Renal pelvis (tissue), 4 donors: Measurements from ENCODE around the gene PIR. TPM values are rescaled to one million over a fixed set of nuclear protein-coding genes. Genes with fewer than 3 reads are reported as not detected.
A peak's percentile ranks its signal among the peaks of the same experiment; 100 is the strongest.

Experiments
- DNase-seq: peaks from one replicate; pipeline ENCODE4 v3.0.0-alpha.2; 2013
- polyA plus RNA-seq, 3 donors: library from polyadenylated mRNA; unstranded; fragments of 120-200 nt; gene quantifications; one replicate each; pipeline ENCODE4 v1.2.1, GENCODE V29; 2013; ENCODE audit not compliant: insufficient read length in 3 of 3

The PIR gene
- polyA plus RNA-seq, 3 donors: 4.2 to 5.1 (median 4.6) TPM

- no peak for DNase-seq
These were observed 3.7 kb upstream of the PIR start for GRCh38 chrX:15496824-15497223.

DNA sequence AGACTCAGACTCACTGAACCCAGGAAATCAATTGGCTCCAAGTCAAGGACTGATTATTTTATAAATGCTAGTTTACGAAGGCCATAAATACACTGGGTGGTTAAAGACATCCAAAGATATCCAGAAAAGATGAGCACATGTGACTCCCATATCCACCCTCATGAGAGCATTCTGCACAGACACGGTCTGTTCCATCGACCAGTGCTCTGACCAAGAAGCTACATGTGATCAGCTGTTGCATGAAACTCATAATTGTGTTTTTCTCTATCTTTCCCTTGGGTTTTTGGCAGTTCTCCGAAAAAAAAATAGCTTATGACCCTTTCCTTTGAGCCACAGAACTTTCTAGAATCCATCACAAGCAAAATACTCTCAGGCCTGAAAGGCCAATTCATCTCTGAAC lies 2.7 kb upstream of the PIR start:
- no peak for DNase-seq

DNA sequence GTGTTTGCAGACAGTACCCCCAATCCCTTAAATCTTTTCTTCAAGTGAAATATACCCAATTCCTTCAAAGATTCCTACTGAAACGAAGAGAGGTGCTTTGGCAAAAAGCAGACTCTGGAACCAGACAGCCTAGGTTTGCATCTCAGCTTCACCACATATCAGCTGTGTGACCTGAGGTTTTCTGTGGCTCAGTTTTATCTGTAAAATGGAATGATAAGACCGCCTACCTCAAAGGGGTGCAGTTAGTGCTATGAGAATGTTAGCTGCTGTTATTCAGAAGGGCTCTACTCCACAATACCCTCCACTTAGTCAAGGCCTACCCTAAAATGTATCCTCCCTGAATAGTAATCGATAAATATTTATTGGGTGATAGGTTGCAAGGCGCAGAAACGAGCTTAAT lies 664 bp downstream of the PIR start:
- DNase-seq: no peak

- DNase-seq: no peak
These were observed 9.2 kb downstream of the PIR start for GRCh38 chrX:15483891-15484290.

DNA sequence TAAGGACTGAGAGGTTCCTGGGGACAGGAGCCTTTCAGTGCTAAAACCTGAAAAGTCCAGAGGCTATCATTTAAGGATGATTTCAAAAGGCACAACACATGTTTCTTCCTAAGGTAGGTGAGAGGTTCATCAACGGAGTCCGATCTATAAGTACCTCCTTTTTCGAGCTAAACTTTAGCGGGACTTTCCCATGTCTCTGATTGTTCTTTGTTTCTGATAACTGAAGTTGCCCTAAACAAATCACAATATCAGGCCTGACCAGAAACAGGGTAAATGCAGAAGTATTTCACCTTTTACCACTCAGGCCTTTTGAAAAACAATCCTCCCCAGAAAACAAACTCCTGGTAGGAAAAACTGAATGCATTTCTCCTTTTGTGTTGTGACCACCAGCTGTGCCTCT lies 17.6 kb downstream of the PIR start:
- no peak for DNase-seq

GRCh38 chrX:15475021-15475420 lies 18.1 kb downstream of the PIR start:
- DNase-seq: no peak

- DNase-seq: no peak
These were observed 19.1 kb downstream of the PIR start for GRCh38 chrX:15474028-15474427.

DNA sequence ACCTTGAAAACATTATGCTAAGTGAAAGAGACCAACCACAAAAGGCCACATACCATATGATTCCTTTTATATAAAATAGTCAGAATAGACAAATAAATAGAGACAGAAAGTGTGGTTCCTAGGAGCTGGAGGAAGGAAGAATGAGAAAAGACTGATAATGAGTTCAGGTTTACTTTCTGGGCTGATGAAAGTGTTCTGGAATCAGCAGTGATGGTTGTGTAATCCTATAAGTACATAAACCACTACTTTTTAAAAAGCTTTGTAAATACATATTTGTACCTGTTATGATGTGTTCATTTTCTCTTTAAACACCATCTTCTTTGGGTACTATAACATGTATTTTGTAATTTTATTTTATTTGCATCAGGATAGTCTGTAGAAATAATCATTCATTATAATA lies 20.6 kb downstream of the PIR start:
- no peak for DNase-seq

DNA sequence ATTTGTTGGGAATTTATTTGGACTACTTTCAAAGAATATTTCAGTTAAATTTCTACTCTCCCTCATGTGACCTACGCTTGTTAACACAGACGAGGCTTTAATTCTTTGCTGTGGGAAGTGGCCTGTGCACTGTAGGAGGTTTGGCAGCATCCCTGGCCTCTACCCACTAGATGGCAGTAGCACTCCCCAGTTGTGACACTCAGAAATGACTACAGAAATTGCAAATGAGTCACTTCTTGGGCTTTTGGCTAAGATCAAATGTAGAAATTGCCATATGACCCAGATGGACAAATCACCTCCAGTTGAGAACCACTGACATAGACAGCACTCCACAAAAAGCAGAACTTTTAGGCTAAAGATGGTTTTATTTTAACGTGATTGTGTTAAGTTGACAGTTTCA lies 22.1 kb downstream of the PIR start:
- DNase-seq: peak; percentile 28

GRCh38 chrX:15469613-15470012 lies 23.5 kb downstream of the PIR start:
- DNase-seq: no peak

GRCh38 chrX:15468036-15468435 lies 25.1 kb downstream of the PIR start:
- peak; percentile 24 for DNase-seq

DNA sequence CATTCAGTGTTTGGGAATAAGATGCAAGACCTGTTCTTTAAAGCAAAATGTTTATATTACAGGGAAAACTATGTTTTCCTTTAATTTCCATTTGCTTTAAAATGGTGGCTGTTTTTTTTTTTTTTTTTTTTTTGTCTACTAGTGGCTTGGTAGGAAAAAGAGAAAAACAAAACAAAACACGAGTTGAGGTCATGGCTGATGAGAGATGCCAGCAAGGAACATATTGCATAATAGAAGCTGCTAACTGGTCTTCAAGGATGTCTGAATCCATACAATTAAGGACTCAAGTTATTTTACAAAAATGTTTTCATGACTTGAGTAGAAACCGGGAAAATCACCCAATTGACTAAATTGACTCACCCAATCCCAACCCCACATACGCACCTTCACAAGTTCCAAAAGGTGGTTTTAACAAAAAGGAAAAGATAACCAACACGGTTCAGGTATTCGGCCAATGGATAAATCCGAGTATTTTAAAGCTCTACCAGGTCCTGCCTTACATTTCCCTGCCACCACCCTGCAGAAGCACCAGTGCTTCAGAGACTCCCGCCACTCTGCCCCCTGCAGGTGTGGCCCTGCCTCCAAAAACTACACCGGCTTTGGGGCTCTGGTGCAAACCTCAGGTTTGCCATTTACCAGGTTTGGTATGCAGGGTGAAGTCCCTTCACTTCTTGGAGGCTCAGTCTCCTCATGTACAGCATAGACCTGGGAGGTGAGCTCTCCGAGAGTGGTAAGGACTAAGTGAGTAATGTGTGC lies 27.1 kb downstream of the PIR start:
- no peak for DNase-seq

GRCh38 chrX:15465347-15465746 lies 27.8 kb downstream of the PIR start:
- DNase-seq: no peak

- DNase-seq: no peak
These were observed 28.4 kb downstream of the PIR start for GRCh38 chrX:15464704-15465103.

DNA sequence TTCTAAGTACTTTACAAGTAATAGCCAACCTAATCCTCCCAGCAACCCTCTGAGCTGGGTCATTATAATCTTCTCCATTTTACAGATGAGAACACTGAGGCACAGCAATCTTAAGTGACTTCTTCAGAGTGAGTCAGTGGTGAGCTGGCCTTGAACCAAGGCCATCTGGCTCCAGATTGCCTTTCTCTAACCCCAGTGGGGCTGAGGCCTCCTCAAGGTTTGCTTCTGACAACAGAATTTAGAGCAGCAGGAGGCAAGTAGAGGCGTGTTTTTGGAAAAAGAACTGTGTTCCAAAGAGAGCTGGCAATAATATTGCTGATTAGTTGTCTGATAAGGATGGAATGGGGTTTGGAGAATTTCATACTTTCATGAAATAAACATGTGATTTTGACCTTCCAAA lies 41.2 kb downstream of the PIR start:
- no peak for DNase-seq

GRCh38 chrX:15448010-15448639 lies 45.0 kb downstream of the PIR start:
- no peak for DNase-seq

DNA sequence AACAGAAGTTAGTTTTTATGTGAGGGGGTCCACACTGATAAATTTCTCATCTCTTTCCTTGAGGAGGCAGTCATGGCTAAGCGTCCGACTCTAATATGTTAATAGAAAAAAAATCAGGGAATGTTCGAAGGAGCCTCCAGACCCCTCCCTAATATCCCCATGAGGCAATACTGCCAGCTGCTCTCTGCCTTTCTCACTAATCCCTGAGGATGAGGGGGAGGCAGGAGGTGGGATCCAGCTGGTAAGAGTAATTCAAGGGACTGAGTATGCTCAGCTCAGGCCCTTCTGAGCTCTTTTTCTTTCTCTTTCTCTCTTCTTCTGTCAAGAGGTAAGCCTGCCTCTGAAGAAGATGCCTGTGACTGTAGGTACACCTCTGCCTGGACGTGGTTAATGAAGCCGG lies 51.7 kb downstream of the PIR start:
- no peak for DNase-seq

DNA sequence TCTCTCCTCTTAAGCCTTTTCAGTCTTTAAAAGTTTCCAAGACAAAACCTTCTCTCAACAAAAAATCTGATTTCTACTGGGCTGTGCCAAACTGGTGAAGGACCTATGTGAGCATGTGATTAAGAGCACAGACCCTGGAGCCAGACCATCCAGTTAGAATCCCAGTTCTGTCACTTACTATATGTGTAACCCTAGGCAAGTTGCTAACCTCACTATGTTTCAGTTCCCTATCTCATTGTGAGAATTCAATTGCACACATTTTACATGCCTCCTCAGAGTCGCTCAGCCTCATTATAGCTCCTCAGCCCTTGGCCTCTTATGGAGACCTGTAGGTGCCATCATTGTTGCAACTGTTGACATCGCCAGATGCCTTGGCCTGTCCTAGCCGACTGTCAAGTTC lies 54.8 kb downstream of the PIR start:
- DNase-seq: no peak

GRCh38 chrX:15437724-15438123 lies 55.4 kb downstream of the PIR start:
- no peak for DNase-seq

DNA sequence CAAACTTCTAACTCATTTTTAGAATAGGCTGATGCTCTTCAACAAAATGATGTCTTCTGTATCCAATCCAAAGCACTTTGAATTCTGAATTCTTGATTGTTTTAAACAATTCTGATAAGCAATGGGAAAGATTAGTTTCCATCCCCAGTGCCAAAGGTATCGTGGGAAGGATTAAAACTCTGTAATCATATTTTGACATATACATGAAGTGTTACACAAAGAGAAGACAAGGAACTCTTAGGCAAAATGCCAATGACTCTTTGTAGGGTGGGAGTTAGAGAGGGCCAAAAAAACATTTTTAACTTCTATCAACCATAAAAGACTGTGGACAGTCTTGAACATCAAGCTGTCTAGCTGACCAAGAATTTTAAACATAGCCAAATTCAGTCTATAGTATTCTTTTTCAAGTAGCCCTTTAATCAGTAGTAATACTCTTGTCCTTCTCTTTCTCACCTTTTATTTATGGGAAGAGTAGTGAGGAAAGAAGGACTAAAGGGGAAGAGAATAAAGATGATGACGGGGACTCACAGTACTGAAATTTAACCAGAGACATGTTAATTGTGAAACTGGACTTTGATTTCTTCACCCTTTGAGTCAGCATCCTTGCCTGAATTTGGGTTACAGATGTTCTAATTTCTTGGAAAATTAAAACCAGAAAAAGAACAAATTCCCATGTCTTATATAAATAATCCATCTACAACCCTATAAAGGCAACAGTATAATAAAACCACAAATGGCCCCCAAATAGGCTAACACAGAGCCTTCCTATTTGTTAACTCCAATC lies 57.1 kb downstream of the PIR start:
- DNase-seq: no peak

DNA sequence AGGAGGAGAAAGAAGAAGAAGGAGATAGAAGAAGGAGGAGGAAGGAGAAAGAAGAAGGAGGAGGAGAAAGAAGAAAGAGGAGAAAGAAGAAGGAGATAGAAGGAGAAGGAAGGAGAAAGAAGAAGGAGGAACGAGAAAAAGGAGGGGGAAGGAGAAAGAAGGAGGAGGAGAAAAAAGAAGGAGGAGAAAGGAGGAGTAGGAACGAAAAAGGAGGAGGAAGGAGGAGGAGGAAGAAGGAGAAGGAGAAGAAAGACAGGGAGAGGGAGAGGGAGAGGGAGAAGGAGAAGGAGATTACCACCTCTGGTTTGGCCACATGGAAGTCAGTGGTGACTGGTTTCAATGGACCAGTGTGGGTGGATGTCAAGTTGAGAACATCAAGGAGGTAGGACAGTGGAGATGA lies 58.9 kb downstream of the PIR start:
- no peak for DNase-seq

GRCh38 chrX:15430584-15430983 lies 62.5 kb downstream of the PIR start:
- no peak for DNase-seq

DNA sequence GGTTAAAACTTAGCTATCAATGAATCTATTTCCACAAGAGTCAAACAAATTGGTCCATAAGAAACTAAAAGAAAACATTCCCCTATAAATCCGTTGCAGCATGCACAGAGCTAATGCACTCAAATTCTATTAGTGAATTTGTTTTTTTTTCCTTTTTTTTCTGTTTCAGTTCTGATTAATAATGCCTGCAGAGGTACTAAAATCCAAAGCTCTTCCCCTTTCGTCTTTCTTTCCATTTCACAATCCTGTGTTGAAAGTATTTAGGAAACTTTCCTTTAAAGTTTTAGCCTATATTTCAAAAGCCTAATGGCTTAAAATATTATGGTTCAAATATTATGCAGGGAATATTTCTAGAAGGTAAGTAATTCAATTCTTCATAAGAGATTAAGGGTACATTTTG lies 63.1 kb downstream of the PIR start:
- DNase-seq: no peak
